SK-MEL-5 (cell line): ENCODE data around the gene TCHP. TPM values are rescaled to one million over a fixed set of nuclear protein-coding genes. Genes with fewer than 3 reads are reported as not detected.
"Not testable (repeated sequence)": the region's sequence is repeated elsewhere in the genome, so short reads cannot be mapped to it uniquely, and the experiment has no call there.

Source experiments
- DNase-seq: peaks from one replicate; pipeline ENCODE4 v3.0.0-alpha.2; 2016; ENCODE audit warnings: low read depth, low spot score
- in situ Hi-C: cut with HindIII; loops from 2 replicates; pipeline ENCODE4 v1.10.0; 2016; ENCODE audit warnings: low sequenced_read_pairs, high pct_unique_total_duplicates, low pct_unique_long_range_greater_than_20kb
- total RNA-seq: library from RNA; depleted of rRNA; stranded (reverse); fragments of >200 nt; shearing (Covaris generic); gene quantifications from 2 replicates; pipeline ENCODE4 v1.2.3, GENCODE V29; 2014

TCHP gene
- total RNA-seq, 1 experiment from 2014 or later = 12.0 TPM

DNA sequence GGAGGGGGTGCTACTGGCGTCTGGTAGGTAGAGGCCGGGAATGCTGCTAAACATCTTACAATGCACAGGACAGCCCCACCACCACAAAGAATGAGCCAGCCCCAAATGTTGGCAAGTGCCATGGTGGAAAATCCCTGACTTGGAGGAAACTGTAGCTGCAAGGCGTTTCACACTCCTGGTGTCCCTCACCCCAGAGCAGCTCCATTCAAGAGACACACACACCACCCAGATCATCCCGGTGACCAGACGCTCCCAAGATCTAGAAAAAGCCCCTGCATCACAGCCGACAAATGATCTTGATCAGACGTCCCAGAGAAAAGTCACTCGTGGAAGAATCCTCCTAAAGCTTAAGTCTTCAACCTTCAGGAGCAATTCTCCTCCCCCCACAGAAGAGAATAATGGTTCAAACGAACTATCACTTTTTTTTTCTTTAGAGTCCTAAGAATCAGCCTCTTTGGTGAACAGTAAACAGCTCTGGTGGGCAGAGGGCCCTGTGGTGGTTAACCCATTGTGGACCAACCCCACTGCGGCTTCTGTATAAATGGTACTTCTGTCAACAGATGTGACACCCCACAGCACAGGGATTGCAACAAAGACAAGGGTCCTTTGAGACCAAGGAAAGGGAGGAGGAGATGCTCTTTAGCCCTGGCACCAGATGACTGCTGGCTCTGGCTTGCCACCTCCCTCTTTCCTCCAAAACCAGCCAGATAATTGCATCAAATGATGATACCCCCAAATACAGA is 22.4 kb upstream of the TCHP start:
- no peak for DNase-seq
- in situ Hi-C loops = no loop called here

DNA sequence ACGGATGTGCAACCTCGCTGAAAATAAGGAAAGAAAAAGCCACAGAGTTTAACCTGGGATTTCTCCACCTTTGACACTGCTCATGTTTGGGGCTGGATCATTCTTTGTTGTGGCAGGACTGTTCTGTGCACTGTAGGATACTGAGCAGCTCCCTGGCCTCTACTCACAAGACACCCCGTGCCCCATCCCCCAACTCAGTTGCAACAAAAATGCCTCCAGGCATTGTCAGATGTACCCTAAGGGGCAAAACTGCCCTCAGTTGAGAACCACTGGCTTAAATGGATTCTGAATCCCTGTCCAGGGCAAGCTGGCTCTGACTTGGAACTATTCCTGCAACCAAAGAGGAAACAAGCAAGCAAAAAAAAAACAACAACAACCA is 21.8 kb upstream of the TCHP start:
- DNase-seq = no peak
- in situ Hi-C loops = no loop called here

DNA sequence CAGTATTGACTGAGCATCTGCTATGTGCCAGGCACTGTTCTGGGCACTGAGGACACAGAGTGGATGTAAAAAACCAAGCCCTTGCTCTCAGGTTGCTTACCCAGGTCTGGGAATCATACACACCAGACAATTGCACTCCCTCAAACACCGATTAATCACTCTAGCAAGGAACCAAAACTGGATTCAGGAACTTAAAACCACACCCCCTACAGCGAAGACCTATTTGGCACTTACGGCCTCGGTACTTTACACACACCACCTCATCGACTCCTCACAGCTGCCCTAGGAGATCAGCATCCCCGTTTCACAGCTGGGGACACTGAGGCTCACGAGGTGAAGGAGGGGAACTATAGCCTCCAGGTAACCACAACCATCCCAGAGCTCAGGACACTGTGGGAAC is 21.3 kb upstream of the TCHP start:
- DNase-seq = no peak
- in situ Hi-C loops = no loop called here

DNA sequence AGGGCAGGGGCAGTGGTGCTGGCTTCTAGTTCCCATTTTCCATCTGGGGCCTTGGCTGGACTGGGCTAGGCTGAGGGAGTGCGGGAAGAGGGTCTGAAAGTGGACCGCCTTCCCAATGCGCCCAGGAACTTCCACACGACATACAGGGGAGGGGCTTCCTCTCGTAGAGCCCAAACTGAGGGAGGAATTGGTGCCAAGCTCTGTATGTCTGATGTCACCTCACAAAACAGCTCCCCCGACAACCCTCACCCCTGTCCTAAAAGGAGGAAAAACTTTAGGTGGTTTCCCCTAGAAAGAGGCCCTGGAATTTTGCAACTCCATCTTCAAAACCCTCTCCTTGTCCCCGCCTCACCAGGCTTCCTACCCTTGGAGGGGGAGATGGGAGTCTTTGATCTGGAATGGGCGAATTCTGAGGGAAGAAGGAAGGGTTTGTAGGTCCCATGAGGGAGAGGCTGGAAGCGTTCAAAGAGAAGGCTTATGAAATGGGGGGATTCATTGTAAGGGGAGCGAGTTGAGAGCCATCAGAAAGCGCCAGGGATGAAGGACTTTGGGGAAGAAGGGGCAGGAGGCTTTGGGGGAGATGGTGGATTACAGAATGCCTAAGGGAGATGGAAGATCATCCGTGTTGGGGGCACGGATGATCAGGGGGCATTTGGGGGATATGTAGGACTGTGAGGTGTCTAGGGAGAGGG is 20.6 kb upstream of the TCHP start:
- in situ Hi-C loops = no loop called here

DNA sequence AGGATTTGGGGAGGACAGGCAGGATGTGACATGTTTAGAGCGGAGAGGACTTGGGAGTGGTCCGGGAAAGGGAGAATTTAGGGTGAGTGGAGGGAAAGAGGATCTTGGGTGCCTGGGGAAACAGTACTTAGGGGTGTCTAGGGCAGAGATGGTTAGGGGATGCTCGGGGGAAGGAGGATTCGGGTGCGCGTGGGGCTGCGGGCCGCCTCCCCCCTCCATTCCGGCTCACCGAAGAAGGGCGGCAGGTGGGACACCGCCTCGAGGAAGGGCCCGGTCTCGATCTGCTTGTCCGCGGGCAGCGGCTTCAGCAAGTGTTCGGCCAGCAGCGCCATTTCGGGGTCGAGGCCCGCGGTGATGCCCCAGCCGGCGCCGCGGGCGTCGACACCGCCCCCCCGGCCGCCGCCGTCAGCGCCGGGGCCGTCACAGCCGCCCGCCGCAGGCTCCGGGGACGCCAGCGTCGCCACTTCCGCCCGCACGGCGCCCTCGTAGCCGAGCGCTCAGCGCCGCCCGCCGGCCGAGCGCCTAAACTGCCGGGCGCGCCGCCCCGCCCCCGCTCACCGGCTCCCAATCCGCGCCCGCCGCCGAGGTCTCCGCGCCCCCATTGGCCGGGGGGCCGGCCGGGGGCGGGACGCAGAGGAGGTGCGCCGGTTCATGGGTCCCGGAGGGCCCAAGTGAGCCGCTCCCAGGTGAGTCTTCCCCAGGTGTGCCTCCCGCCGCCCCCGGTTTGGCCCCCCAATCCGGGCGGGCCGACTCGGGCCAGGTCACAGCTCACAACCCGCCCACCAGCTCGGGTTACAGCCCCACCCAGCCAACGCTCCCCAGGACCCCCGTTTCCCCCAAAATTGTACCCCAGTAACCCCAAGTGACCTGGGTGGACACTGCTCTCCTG is 19.8 kb upstream of the TCHP start, which contains the start of gene GLTP:
Gene GLTP, minus strand, starts transcription at position 499 of the 889 bp plus-strand sequence. Its CDS starts 167 bp downstream, at position 332.
- DNase-seq = peak; percentile 81
- in situ Hi-C loops = no loop called here

More for the DNA sequence above, 20.6 kb upstream of the TCHP start:
- DNase-seq = no peak

DNA sequence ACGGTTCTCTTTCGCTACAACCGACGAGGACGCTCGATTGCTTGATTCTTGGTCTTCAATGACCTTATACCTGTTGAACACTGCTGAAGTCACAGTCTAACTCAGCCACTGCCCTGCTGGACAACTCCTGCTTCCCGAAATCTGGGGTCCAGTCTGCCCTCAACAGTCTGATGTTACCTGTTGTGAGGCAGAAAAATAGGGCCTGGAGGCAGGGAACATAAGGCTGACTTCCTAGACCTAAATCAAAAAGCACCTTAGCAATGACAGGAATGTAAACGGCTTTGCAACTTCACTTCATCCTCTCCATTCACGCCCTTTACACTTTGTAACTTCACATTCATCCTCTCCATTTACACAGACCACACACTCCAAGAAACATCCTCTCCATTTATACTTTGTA is 19.1 kb upstream of the TCHP start:
- no peak for DNase-seq
- in situ Hi-C loops = no loop called here

DNA sequence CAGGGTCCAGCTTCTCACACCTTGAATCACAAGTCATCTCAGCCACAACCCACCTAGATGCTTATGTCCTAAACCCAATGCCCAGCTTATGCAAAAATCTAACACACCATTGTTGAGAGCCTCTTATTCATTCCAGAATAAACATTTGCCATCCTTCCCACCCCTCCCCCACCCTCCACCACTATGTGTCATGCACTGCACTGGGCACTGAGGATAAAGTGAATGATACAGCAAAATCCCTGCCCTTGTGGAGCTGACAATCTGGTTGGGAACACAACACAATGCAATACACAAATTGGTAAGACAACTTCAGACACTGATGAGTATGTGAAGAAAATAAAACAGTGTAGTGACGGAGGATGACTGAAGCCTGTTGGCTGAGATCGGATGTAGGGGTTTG is 18.3 kb upstream of the TCHP start:
- DNase-seq = no peak
- in situ Hi-C loops = no loop called here

DNA sequence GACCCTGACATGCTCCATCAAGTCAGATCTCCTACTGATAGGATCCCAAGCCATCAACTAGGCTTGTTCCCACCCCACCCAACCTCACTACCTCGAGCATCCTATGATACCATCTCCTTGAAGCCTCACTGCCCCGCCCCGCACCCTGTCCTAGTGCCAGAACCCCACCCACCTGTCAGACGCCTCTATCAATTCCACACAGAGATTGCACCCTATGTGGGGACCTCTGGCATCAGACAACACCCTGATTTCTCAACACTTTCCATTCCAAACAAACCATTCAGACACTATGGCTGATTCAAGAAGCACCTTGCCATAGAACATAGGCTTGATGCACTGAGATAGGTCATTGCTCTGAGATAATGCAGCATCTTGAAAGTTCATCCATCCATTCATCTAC is 16.6 kb upstream of the TCHP start:
- in situ Hi-C loops = no loop called here
- DNase-seq = no peak

DNA sequence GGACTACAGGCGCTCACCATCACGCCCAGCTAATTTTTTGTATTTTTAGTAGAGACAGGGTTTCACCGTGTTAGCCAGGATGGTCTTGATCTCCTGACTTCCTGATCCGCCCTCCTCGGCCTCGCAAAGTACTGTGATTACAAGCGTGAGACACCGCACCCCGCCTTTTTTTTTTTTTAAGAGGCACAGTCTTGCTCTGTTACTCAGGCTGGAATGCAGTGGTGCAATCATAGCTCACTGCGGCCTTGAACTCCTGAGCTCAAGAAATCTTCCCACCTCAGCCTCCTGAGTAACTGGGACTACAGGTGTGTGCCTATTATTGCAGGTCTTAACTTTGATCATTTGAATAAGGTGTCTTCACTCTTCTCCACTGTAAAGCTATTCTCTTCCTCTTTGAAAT is 14.5 kb upstream of the TCHP start:
- no peak for DNase-seq

DNA sequence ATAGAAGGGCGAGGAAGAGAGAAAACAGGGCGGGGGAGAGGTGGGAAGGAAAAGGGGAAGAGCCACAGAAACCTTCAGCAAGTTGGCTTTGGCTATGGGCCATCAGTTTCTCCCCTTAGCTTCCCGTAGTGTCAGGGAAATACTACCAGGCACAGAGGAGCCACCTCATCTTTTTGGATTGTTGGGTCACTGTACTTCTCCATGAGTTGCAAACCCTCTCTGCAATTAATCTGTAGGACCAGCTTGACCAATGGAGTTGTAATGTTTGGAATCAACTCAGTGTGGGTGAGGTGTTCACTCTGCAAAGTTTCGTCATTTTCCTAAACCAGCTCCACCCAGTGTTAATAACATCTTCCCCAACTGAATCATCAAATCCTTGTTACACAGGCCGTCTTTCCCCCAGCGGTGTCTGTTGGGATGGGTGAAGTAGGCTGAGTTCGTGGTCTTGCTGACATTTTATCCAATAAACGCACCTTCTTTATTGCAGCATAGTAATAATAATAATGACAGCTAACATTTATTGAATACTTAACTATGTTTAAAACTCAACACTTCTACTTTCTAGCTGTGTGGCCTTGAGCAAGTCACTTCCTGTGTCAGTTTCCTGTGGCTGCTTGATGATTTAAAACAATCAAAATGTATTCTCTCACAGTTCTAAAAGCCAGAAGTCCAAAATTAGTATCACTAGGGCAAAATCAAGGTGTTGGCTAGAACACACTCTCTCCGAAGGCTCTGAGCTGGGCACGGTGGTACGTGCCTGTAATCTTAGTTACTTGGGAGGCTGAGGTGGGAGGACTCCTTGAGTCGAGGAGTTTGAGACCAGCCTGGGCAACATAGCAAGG is 11.7 kb upstream of the TCHP start:
- in situ Hi-C loops = no loop called here

More for the DNA sequence above, 14.5 kb upstream of the TCHP start:
- in situ Hi-C loops = no loop called here

DNA sequence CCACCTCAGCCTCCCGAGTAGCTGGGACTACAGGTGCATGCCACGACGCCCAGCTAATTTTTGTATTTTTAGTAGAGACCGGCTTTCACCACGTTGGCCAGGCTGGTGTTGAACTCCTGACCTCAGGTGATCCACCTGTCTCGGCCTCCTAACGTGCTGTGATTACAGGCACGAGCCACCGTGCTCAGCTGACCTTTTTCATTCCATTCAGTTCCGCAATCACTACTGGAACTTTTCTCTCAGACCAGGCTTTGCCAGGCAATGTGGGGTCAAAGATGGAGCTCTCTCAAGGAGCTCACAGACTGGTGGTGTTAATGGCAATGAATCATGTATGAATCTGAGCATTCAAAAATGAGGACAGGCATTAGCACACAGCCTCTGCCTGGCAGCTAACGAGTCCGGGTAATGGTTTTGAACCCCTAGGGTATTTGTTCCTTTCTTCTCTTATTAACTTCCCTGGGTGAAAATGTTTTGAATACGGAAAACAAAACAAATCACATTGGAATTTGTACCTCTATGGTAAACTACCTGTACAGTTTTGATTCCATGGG is 9.4 kb upstream of the TCHP start:
- no peak for DNase-seq
- in situ Hi-C loops = no loop called here

More for the DNA sequence above, 11.7 kb upstream of the TCHP start:
- no peak for DNase-seq

DNA sequence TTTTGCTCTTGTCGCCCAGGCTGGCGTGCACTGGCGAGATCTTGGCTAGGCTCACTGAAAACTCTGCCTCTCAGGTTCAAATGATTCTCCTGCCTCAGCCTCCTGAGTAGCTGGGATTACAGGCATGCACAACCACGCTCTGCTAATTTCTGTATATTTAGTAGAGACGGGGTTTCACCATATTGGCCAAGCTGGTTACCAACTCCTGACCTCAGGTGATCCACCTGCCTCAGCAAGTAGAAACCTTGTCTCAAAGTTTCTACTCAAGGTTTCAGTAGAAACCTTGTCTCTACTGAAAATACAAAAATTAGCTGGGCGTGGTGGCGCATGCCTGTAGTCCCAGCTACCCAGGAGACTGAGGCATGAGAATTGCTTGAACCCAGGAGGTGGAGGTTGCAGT is 8.3 kb upstream of the TCHP start:
- in situ Hi-C loops, DNase-seq: not testable (repeated sequence)

DNA sequence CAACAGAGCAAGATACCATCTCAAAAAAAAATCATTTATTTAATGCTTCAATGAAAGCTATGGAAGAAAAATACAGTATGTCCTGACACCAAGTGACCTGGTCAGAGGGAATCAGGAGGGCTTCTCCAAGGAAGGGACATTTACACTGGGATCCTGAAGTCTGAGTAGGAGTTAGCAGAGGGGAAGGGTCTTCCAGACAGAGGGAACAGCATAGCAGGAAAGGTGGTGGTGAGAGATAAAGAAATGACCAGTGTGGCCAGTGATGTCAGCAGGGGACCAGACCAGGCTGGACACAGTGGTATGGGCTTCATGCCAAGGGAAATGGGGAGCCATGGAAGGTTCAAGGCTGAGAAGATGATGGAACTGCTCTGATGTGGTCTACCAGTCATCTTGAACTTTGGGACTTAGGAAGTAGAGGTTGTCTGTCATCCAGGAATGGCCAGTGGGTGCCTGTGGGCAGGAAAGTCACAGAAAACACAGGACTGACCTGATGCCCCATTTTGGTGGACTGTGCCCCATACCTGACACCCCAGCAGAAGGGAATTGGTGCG is 7.8 kb upstream of the TCHP start:
- in situ Hi-C loops = no loop called here
- no peak for DNase-seq

DNA sequence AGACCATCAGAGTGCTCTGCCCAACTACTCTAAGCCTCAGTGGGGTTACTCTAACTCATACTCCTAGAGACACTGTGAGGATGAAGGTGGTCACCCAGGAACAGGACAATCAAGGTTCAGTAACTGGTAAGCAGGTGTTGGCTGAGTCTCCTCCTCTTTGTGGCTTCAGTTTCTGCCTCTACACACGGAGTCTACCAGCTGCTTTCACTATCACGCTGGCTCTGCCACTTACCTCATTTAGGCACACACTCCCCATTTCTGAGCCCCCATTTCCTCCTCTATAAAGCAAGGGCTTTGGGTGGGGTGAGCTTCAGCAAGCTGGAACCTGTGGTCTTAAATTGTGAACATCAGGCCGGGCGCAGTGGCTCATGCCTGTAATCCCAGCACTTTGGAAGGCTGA is 7.3 kb upstream of the TCHP start:
- in situ Hi-C loops = no loop called here
- no peak for DNase-seq

DNA sequence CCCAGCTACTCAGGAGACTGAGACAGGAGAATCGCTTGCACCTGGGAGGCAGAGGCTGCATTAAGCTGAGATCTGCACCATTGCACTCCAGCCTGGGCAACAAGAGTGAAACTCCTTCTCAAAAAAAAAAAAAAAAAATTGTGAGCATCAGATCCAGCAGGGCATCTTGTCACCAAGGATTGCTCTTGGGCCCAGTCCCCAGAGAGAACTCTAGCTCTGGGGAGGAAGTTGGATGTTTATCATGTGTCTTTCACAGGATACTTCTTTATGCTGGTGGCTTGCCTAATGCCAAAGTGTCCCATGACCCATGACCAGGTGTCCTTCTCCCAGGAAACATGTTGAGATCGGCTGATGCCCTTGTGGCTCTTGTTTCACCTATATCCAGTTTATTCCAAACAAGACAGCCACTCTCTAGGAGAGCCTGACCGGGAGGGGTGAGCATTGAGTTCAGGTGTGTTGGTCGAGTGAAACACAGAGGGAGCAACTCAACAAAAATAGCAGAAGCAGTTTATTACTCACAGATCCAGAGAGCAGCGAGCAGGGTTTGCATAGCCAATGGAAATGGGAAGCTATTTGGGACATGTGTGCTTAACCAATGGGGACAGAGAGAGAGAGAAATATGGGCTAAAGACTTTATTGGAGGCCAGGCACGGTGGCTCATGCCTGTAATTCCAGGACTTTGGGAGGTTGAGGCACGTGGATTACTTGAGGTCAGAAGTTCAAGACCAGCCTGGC is 6.6 kb upstream of the TCHP start:
- peak; percentile 39 for DNase-seq
- in situ Hi-C loops = no loop called here

DNA sequence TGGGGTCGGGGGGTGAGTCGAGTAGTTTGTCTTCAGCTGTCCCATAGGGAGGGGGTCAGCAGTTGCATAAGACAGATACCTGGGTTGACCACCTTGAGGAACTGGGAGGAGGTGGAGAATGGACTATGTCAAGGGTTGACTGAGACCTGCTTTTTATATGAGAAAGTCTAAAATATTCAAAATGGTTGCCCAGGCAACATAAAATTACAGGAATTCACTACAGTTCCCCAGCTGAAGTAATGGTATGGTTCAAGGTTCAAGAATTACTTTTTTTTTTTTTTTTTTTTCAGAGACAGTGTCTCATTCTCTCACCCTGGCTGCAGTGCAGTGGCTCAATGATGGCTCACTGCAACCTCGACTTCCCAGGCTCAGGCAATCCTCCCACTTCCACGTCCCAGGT is 5.1 kb upstream of the TCHP start:
- in situ Hi-C loops = no loop called here

More for the DNA sequence above, 5.1 kb upstream of the TCHP start:
- DNase-seq = no peak
